ENCODE measurements around the gene ITSN1. TPM values are rescaled to one million over a fixed set of nuclear protein-coding genes. Genes with fewer than 3 reads are reported as not detected.

The ITSN1 gene
- total RNA-seq, 1 experiment from 2014 or later: 50.3 TPM

- in situ Hi-C loops (cut with HindIII; ENCODE audit: low pct_unique_long_range_greater_than_20kb, low sequenced_read_pairs): no loop called here
- Histone ChIP-seq H3K4me3 (ENCODE audit: low read depth in 2 of 2, low read length in 2 of 2) (no peak overlapping the region), H3K9me3 (ENCODE audit: control insufficient read depth, insufficient read depth, low read depth, low read length) (no peaks in the 10 kb centered on the region), H3K27me3 (ENCODE audit: control insufficient read depth, insufficient read depth, low read length) (no peaks in the 10 kb centered on the region), H3K4me1 (ENCODE audit: control insufficient read depth, insufficient read depth, low read length) (peaks cover 12% of the 10 kb centered on the region; the same call in 1 of the 2 replicates), H3K36me3 (ENCODE audit: control insufficient read depth, insufficient read depth, low read length) (no peaks in the 10 kb centered on the region), H3K27ac (ENCODE audit: low read length) (peak overlapping the region; percentile 39; the same call in 1 of the 2 replicates)
- DNase-seq (ENCODE audit: low read depth, low spot score): no peak
- ChIA-PET CTCF (no interaction called here), POLR2A (no interaction called here)
- intact Hi-C loops (cut with micrococcal nuclease; ENCODE audit: unreplicated experiment): no loop called here
- no peak for TF ChIP-seq REST (IDR thresholded peaks at IDR 0.05; ENCODE audit: insufficient read depth in 1 of 2, low read depth in 2 of 2, low read length in 1 of 2)
- no peak for TF ChIP-seq SIN3A (IDR thresholded peaks at IDR 0.05; ENCODE audit: borderline replicate concordance, insufficient read depth, low read depth, low read length)
- no peak for TF ChIP-seq POLR2AphosphoS5 (IDR thresholded peaks at IDR 0.05; ENCODE audit: low read depth, low read length)
- no peak for TF ChIP-seq TCF7L2 (IDR thresholded peaks at IDR 0.05; ENCODE audit: low read depth, low read length)
- no peak for TF ChIP-seq CTCF (IDR thresholded peaks at IDR 0.05)
- no TSS peak for BruUV-seq (replicated peaks)
- ATAC-seq: peak; percentile 74
Observed at GRCh38 chr21:33848249-33848953, 206.1 kb downstream of the ITSN1 start.

GRCh38 chr21:33849834-33850233 is 207.5 kb downstream of the ITSN1 start:
- Histone ChIP-seq H3K4me3 (ENCODE audit: low read depth in 2 of 2, low read length in 2 of 2) (no peak overlapping the region), H3K4me1 (ENCODE audit: control insufficient read depth, insufficient read depth, low read length) (peaks cover 18% of the 10 kb centered on the region), H3K27me3 (ENCODE audit: control insufficient read depth, insufficient read depth, low read length) (no peaks in the 10 kb centered on the region), H3K9me3 (ENCODE audit: control insufficient read depth, insufficient read depth, low read depth, low read length) (no peaks in the 10 kb centered on the region), H3K36me3 (ENCODE audit: control insufficient read depth, insufficient read depth, low read length) (no peaks in the 10 kb centered on the region), H3K27ac (ENCODE audit: low read length) (no peak overlapping the region)
- ChIA-PET POLR2A (no interaction called here), CTCF (no interaction called here)
- intact Hi-C loops (cut with micrococcal nuclease; ENCODE audit: unreplicated experiment) (no loop called here), in situ Hi-C loops (cut with HindIII; ENCODE audit: low pct_unique_long_range_greater_than_20kb, low sequenced_read_pairs) (no loop called here)
- no TSS peak for BruUV-seq (replicated peaks)
- no peak for ATAC-seq
- DNase-seq (ENCODE audit: low read depth, low spot score): no peak
- no peak for TF ChIP-seq TCF7L2 (IDR thresholded peaks at IDR 0.05; ENCODE audit: low read depth, low read length)
- TF ChIP-seq SIN3A (IDR thresholded peaks at IDR 0.05; ENCODE audit: borderline replicate concordance, insufficient read depth, low read depth, low read length): no peak
- TF ChIP-seq CTCF (IDR thresholded peaks at IDR 0.05): no peak
- no peak for TF ChIP-seq POLR2AphosphoS5 (IDR thresholded peaks at IDR 0.05; ENCODE audit: low read depth, low read length)
- no peak for TF ChIP-seq REST (IDR thresholded peaks at IDR 0.05; ENCODE audit: insufficient read depth in 1 of 2, low read depth in 2 of 2, low read length in 1 of 2)
